ENCODE measurements around the gene ALK.

Gene ALK

DNA sequence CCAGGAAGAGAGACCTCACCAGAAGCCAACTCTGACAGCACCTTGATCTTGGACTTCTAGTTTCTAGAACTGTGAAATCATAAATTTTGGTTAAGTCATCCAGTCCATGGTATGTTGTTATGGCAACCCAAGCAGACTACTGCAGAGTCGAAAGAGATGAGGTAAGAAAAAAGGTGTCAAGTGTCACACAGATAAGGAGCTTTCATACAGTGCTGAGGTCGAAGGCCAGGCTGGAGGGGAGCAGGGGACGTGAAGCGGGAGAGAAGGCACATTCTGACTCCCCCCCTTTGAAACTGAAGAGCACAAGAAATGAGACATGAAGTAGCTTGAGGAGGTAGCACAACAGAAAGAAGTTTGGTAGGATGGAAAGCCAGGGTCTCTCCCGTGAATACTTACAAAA, 110.4 kb downstream of the ALK start:
- no peak for DNase-seq (ENCODE audit: low read depth)
- TF ChIP-seq, protein P1, sequence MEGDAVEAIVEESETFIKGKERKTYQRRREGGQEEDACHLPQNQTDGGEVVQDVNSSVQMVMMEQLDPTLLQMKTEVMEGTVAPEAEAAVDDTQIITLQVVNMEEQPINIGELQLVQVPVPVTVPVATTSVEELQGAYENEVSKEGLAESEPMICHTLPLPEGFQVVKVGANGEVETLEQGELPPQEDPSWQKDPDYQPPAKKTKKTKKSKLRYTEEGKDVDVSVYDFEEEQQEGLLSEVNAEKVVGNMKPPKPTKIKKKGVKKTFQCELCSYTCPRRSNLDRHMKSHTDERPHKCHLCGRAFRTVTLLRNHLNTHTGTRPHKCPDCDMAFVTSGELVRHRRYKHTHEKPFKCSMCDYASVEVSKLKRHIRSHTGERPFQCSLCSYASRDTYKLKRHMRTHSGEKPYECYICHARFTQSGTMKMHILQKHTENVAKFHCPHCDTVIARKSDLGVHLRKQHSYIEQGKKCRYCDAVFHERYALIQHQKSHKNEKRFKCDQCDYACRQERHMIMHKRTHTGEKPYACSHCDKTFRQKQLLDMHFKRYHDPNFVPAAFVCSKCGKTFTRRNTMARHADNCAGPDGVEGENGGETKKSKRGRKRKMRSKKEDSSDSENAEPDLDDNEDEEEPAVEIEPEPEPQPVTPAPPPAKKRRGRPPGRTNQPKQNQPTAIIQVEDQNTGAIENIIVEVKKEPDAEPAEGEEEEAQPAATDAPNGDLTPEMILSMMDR (IDR thresholded peaks at IDR 0.05; ENCODE audit: low read depth, low read length, missing control alignments), result no peak
- H3K4me3 ChIP-seq (ENCODE audit: low read depth, low read length), result no peak overlapping the region
- in situ Hi-C loops (cut with HindIII; ENCODE audit: low sequenced_read_pairs), result no loop called here

- DNase-seq (ENCODE audit: low read depth), result no peak
- no peak overlapping the region for H3K4me3 ChIP-seq (ENCODE audit: low read depth, low read length)
- TF ChIP-seq, protein P1 (IDR thresholded peaks at IDR 0.05; ENCODE audit: low read depth, low read length, missing control alignments), result no peak
- in situ Hi-C loops (cut with HindIII; ENCODE audit: low sequenced_read_pairs), result no loop called here
Measured at GRCh38 chr2:29808321-29808720, 113.1 kb downstream of the ALK start.

DNA sequence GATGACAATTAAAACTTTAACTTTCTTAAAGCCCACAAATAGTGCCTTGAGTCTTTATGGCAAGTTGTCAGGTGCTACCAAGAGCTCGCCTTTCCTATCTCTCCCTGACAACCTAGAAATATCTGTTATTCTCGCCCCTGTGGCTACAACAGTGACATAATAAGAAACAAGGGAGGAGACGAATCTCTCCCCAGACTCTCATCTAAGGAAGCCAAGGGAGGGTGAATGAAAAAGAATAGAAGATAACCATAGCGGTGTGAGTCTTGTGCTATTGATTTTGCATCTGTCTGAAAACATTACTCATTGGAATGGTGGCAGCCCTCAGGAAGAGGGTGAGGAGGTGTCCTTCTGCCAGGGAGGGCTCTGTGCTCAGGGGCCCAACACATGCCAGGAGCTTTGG, 114.3 kb downstream of the ALK start:
- in situ Hi-C loops (cut with HindIII; ENCODE audit: low sequenced_read_pairs), result no loop called here
- no peak overlapping the region for H3K4me3 ChIP-seq (ENCODE audit: low read depth, low read length)
- DNase-seq (ENCODE audit: low read depth), result no peak
- TF ChIP-seq, protein P1 (IDR thresholded peaks at IDR 0.05; ENCODE audit: low read depth, low read length, missing control alignments), result no peak

GRCh38 chr2:29806461-29806860, 114.9 kb downstream of the ALK start:
- no peak overlapping the region for H3K4me3 ChIP-seq (ENCODE audit: low read depth, low read length)
- TF ChIP-seq, protein P1 (IDR thresholded peaks at IDR 0.05; ENCODE audit: low read depth, low read length, missing control alignments), result no peak
- in situ Hi-C loops (cut with HindIII; ENCODE audit: low sequenced_read_pairs), result no loop called here
- DNase-seq (ENCODE audit: low read depth), result no peak

- H3K4me3 ChIP-seq (ENCODE audit: low read depth, low read length), result no peak overlapping the region
- in situ Hi-C loops (cut with HindIII; ENCODE audit: low sequenced_read_pairs), result no loop called here
- DNase-seq (ENCODE audit: low read depth), result no peak
- TF ChIP-seq, protein P1 (IDR thresholded peaks at IDR 0.05; ENCODE audit: low read depth, low read length, missing control alignments), result no peak
Measured at GRCh38 chr2:29804671-29805070, 116.7 kb downstream of the ALK start.

- in situ Hi-C loops (cut with HindIII; ENCODE audit: low sequenced_read_pairs), result no loop called here
- no peak for DNase-seq (ENCODE audit: low read depth)
- no peak overlapping the region for H3K4me3 ChIP-seq (ENCODE audit: low read depth, low read length)
- TF ChIP-seq, protein P1 (IDR thresholded peaks at IDR 0.05; ENCODE audit: low read depth, low read length, missing control alignments), result no peak
Measured at GRCh38 chr2:29803537-29803936, 117.8 kb downstream of the ALK start.

GRCh38 chr2:29802986-29803385, 118.4 kb downstream of the ALK start:
- in situ Hi-C loops (cut with HindIII; ENCODE audit: low sequenced_read_pairs), result no loop called here
- DNase-seq (ENCODE audit: low read depth), result peak; percentile 42
- no peak overlapping the region for H3K4me3 ChIP-seq (ENCODE audit: low read depth, low read length)
- TF ChIP-seq, protein P1 (IDR thresholded peaks at IDR 0.05; ENCODE audit: low read depth, low read length, missing control alignments), result no peak

Measured in astrocyte of the cerebellum (primary cell).